HG02973 (cell line): ENCODE results near the gene OR2T5.
"Not testable (repeated sequence)": the region's sequence is repeated elsewhere in the genome, so short reads cannot be mapped to it uniquely, and the experiment has no call there.

ENCODE experiments used
- ATAC-seq: cut with Tn5 transposase; IDR thresholded peaks from one replicate; pipeline ENCODE4 v1.9.1; 2021; ENCODE audit warnings: moderate library complexity; ENCODE audit not compliant: unreplicated experiment

OR2T5 gene

DNA sequence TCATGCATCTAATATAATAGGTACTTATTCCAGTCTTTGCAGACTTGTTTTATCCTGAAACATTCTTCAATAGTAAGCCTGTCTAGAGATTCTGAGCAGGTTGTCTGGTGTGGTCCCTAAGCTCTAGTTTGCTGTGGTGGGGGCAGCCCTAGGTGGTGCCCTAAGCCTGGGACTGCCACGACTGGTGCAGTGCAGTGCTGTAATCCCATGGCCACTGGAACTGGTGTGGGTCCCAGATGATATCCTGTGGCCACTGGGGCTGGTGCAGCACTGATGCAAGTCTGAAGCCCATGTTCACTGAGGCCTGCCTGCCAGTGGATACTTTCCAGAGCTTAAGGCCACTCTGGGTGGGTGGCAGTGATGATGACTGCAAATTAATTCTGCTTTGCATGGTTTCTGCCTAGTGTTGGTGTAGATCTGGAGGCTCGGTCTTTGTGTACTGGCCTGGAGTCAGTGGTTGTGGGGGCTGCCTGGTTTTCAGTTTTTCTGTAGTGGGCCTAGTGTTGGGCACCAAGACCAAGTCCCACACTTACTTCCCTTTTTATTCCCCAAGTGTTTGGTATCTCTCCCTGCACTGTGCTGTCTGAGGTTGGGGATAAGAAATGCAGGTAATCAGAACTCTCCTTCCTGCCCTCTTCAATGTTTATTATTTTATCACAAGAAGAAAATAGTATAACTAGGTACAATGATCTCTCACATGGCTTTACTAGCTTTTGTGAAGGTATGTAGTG is 12.1 kb downstream of the OR2T5 start:
- not testable (repeated sequence) for ATAC-seq

- not testable (repeated sequence) for ATAC-seq
These were observed 19.4 kb downstream of the OR2T5 start, which contains the start of gene OR2G6 for GRCh38 chr1:248507773-248508172. TSS of gene OR2G6 (plus strand) at chr1:248508073. CDS start at chr1:248521647, 13,574 bp downstream.

DNA sequence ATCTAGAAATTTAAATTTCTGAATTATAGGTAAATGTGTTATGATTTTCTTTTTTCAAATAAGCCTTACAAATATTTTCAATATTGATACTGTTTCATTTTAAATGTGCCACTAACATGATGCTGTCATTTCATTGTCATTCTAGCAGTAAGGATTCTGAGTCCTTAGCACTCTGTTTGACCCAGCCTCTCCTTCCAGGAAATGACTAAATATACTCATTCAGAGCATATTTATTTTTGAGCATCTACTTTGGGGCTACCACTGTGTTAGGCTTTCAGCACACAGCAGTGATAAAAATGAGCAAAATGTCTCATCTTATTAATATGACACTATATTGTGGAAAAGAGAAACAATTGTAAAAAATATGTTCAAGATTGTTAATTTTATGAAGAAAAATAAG is 21.8 kb downstream of the OR2T5 start:
- not testable (repeated sequence) for ATAC-seq

GRCh38 chr1:248521856-248522255 is 33.5 kb downstream of the OR2T5 start:
- no peak for ATAC-seq

DNA sequence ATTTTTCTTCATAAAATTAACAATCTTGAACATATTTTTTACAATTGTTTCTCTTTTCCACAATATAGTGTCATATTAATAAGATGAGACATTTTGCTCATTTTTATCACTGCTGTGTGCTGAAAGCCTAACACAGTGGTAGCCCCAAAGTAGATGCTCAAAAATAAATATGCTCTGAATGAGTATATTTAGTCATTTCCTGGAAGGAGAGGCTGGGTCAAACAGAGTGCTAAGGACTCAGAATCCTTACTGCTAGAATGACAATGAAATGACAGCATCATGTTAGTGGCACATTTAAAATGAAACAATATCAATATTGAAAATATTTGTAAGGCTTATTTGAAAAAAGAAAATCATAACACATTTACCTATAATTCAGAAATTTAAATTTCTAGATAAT is 49.1 kb downstream of the OR2T5 start:
- not testable (repeated sequence) for ATAC-seq
